ENCODE data around the gene GAB1. TPM values are rescaled to one million over a fixed set of nuclear protein-coding genes. Genes with fewer than 3 reads are reported as not detected.

The GAB1 gene
- total RNA-seq, 1 donor from 2014 or later = 14.9 TPM

GRCh38 chr4:143511906-143512305 is 175.2 kb downstream of the GAB1 start:
- no peaks in the 10 kb centered on the region for H3K27me3 ChIP-seq (ENCODE audit: control insufficient read depth, insufficient read depth, low read length)
- no peaks in the 10 kb centered on the region for H3K36me3 ChIP-seq (ENCODE audit: control insufficient read depth, insufficient read depth, low read length)
- TF ChIP-seq CTCF (IDR thresholded peaks at IDR 0.05; ENCODE audit: insufficient read depth, low read length, poor library complexity, severe bottlenecking) = no peak
- H3K4me3 ChIP-seq (ENCODE audit: low read depth, low read length) = no peak overlapping the region
- DNase-seq (ENCODE audit: low read depth) = no peak

GRCh38 chr4:143512978-143513313 is 176.3 kb downstream of the GAB1 start:
- no peak for DNase-seq (ENCODE audit: low read depth)
- no peaks in the 10 kb centered on the region for H3K27me3 ChIP-seq (ENCODE audit: control insufficient read depth, insufficient read depth, low read length)
- TF ChIP-seq CTCF (IDR thresholded peaks at IDR 0.05; ENCODE audit: insufficient read depth, low read length, poor library complexity, severe bottlenecking) = no peak
- H3K36me3 ChIP-seq (ENCODE audit: control insufficient read depth, insufficient read depth, low read length) = no peaks in the 10 kb centered on the region
- peak overlapping the region; percentile 93 for H3K4me3 ChIP-seq (ENCODE audit: low read depth, low read length)

- H3K27me3 ChIP-seq (ENCODE audit: control insufficient read depth, insufficient read depth, low read length) = no peaks in the 10 kb centered on the region
- TF ChIP-seq CTCF (IDR thresholded peaks at IDR 0.05; ENCODE audit: insufficient read depth, low read length, poor library complexity, severe bottlenecking) = no peak
- H3K36me3 ChIP-seq (ENCODE audit: control insufficient read depth, insufficient read depth, low read length) = no peaks in the 10 kb centered on the region
- peak; percentile 90 for DNase-seq (ENCODE audit: low read depth)
- H3K4me3 ChIP-seq (ENCODE audit: low read depth, low read length) = peak within 1 kb of the TSS; percentile 93
Observed at GRCh38 chr4:143513314-143514168, 176.9 kb downstream of the GAB1 start, which contains the start of gene SMARCA5. Gene SMARCA5, plus strand, starts transcription at chr4:143513702. Its CDS starts 223 bp downstream, at chr4:143513925.

GRCh38 chr4:143514169-143514495 is 177.5 kb downstream of the GAB1 start:
- H3K4me3 ChIP-seq (ENCODE audit: low read depth, low read length) = peak overlapping the region; percentile 93
- no peak for TF ChIP-seq CTCF (IDR thresholded peaks at IDR 0.05; ENCODE audit: insufficient read depth, low read length, poor library complexity, severe bottlenecking)
- DNase-seq (ENCODE audit: low read depth) = no peak
- H3K27me3 ChIP-seq (ENCODE audit: control insufficient read depth, insufficient read depth, low read length) = no peaks in the 10 kb centered on the region
- no peaks in the 10 kb centered on the region for H3K36me3 ChIP-seq (ENCODE audit: control insufficient read depth, insufficient read depth, low read length)

GRCh38 chr4:143514497-143514896 is 177.8 kb downstream of the GAB1 start:
- Histone ChIP-seq H3K36me3 (ENCODE audit: control insufficient read depth, insufficient read depth, low read length) (no peaks in the 10 kb centered on the region), H3K4me3 (ENCODE audit: low read depth, low read length) (peak overlapping the region; percentile 93), H3K27me3 (ENCODE audit: control insufficient read depth, insufficient read depth, low read length) (no peaks in the 10 kb centered on the region)
- no peak for DNase-seq (ENCODE audit: low read depth)
- no peak for TF ChIP-seq CTCF (IDR thresholded peaks at IDR 0.05; ENCODE audit: insufficient read depth, low read length, poor library complexity, severe bottlenecking)

- no peaks in the 10 kb centered on the region for H3K36me3 ChIP-seq (ENCODE audit: control insufficient read depth, insufficient read depth, low read length)
- no peak for TF ChIP-seq CTCF (IDR thresholded peaks at IDR 0.05; ENCODE audit: insufficient read depth, low read length, poor library complexity, severe bottlenecking)
- no peak for DNase-seq (ENCODE audit: low read depth)
- no peaks in the 10 kb centered on the region for H3K27me3 ChIP-seq (ENCODE audit: control insufficient read depth, insufficient read depth, low read length)
- peak overlapping the region; percentile 93 for H3K4me3 ChIP-seq (ENCODE audit: low read depth, low read length)
Observed at GRCh38 chr4:143514901-143515300, 178.2 kb downstream of the GAB1 start.

Data from kidney epithelial cell (primary cell).